Stimulated activated CD4-positive, alpha-beta T cell treated with anti-CD3 and anti-CD28 coated beads, Interleukin-2, amount 100 ng/mL, for 24 hours (primary cell): ENCODE results near the gene UQCC3.
"Not testable (repeated sequence)": the region's sequence is repeated elsewhere in the genome, so short reads cannot be mapped to it uniquely, and the experiment has no call there.

ENCODE experiments used
- DNase-seq, 2 donors: peaks; one replicate each; pipeline ENCODE4 v3.0.0-alpha.2; 2020

Gene UQCC3

GRCh38 chr11:62671608-62672389 is at the start of gene UQCC3, which contains the start of gene LBHD1:
UQCC3 (plus strand) TSS chr11:62671673; CDS start chr11:62671746, 73 bp downstream.
LBHD1 (minus strand) TSS chr11:62672267; CDS start chr11:62670031, 2,236 bp downstream.
- DNase-seq, result peak; percentile 78 to 79

- DNase-seq, result no peak
Observed at GRCh38 chr11:62622476-62623089, 48.9 kb upstream of the UQCC3 start.

- no peak for DNase-seq
Observed at GRCh38 chr11:62627713-62628112, 43.8 kb upstream of the UQCC3 start.

- DNase-seq, result no peak
Observed at GRCh38 chr11:62632492-62632891, 39.0 kb upstream of the UQCC3 start.

- no peak for DNase-seq
Observed at GRCh38 chr11:62644220-62644619, 27.3 kb upstream of the UQCC3 start.

GRCh38 chr11:62645671-62645945 is 25.9 kb upstream of the UQCC3 start:
- DNase-seq, result no peak

GRCh38 chr11:62645946-62646824 is 25.3 kb upstream of the UQCC3 start, which contains the start of gene GANAB:
GANAB (minus strand) TSS chr11:62646613; CDS start chr11:62646599, 14 bp downstream.
- DNase-seq, result peak; percentile 100

GRCh38 chr11:62646825-62647608 is 24.5 kb upstream of the UQCC3 start:
- DNase-seq, result no peak

GRCh38 chr11:62647609-62648005 is 23.9 kb upstream of the UQCC3 start:
- no peak for DNase-seq

- no peak for DNase-seq
Observed at GRCh38 chr11:62648185-62648966, 23.1 kb upstream of the UQCC3 start.

- DNase-seq, result no peak
Observed at GRCh38 chr11:62648967-62649364, 22.5 kb upstream of the UQCC3 start.

- no peak for DNase-seq
Observed at GRCh38 chr11:62649486-62649885, 22.0 kb upstream of the UQCC3 start.

GRCh38 chr11:62650283-62650682 is 21.2 kb upstream of the UQCC3 start:
- DNase-seq, result not testable (repeated sequence)

- no peak for DNase-seq
Observed at GRCh38 chr11:62652161-62653006, 19.1 kb upstream of the UQCC3 start.

- no peak for DNase-seq
Observed at GRCh38 chr11:62654297-62654696, 17.2 kb upstream of the UQCC3 start.

GRCh38 chr11:62656796-62657429 is 14.6 kb upstream of the UQCC3 start:
- no peak for DNase-seq

- DNase-seq, result peak; percentile 59 to 62
Observed at GRCh38 chr11:62664405-62665074, 6.9 kb upstream of the UQCC3 start.

GRCh38 chr11:62665075-62665598 is 6.3 kb upstream of the UQCC3 start, which contains the start of the genes C11orf98 and CSKMT:
C11orf98 (minus strand) TSS chr11:62665210; CDS start chr11:62665169, 41 bp downstream.
CSKMT (plus strand) TSS chr11:62665312; CDS start chr11:62665880, 568 bp downstream.
- DNase-seq, result peak; percentile 96 to 97

GRCh38 chr11:62665599-62666258 is 5.7 kb upstream of the UQCC3 start:
- DNase-seq, result peak; percentile 63 to 73
